NCI-H146 (cell line): ENCODE measurements around the gene PHTF2.

Experiments used
- DNase-seq: peaks from one replicate; lab custom pipeline; 2025; lab: John Stamatoyannopoulos, UW

PHTF2 gene

DNA sequence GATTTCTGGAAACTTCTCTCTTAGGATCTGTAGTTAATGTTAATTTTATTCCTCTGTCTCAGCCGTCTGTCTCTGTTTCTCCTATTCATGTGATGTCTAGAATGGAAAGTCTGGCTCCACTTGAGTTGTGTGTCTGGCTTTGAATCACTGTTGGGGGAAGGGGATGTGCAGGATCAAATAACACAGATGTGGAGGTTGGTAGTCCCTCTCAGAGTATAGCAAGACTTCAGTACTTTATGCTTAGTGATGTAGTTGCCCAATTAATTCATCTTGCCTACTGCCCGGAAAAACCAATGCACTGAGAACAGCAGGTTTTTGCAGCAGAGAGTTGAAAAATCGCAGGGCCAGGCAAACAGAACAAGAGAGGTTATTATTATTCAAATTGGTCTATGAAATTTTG lies 79.2 kb downstream of the PHTF2 start:
- no peak for DNase-seq

DNA sequence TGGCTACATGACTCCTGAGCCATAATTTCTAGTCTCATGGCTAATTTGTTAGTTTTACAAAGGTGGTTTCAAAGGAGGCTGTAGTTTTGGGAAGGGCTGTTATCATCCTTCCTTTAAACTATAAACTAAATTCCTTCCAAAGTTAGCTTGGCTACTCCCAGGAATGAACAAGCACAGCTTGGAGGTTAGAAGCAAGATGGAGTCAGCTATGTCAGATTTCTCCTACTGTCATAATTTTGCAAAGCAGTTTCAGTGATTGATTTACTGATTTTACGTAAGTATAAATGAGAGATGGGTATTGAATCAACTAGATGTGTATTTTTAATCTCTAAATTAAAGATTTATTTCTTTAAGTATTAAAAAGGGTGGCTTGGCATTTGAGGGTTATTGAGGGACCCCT lies 79.9 kb downstream of the PHTF2 start:
- no peak for DNase-seq

DNA sequence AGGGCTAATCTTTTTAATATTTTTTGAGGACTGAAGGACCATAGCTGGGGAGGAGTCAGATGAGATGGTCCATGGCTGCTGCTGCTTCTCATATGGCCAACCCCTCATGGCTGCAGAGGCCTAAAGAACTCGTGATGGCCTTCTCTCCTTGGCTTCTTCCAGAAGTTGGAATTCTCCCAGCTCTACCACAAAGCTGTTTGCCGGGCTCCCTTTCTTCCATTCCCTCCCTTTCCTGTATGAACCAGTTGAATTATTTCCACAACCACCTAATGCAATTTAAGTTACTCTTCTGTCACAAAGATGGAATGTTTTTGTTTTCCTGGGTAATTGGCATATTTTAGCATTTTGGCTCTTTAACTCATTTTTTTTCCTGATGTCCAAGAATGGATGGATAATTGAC lies 80.7 kb downstream of the PHTF2 start:
- no peak for DNase-seq

DNA sequence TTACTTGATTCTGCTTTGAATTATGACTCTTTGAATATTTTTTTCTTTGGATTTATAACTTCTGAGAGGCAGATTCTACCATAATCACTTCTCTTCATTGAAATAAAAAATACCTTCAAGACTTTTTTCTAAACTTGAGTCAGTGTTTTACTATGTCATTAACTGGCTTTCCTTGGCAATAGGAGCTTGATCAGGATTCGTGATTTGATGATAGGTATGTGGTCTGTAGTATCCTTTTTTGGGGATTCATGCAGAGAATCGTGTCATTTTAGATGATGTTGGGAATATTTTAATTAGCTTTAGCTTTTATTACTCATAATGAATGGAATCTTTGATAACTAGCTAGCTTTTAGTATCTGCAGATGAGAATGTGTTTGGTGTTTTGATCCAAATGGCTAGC lies 83.3 kb downstream of the PHTF2 start:
- DNase-seq, result no peak

DNA sequence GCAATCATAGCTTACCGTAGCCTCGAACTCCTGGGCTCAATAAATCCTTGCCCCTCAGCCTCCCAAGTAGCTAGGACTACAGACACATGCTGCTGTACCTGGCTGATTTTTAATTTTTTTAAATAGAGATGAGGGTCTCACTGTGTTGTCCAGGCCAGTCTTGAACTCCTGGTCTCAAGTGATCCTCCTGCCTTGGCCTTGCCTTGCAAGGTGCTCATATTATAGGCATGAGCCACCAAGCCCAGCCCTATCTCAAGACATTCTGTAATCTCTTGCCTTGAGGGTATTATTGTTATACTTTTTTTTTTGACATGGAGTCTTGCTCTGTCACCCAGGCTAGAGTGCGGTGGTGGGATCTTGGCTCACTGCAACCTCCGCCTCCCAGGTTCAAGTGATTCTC lies 86.6 kb downstream of the PHTF2 start:
- DNase-seq, result no peak

DNA sequence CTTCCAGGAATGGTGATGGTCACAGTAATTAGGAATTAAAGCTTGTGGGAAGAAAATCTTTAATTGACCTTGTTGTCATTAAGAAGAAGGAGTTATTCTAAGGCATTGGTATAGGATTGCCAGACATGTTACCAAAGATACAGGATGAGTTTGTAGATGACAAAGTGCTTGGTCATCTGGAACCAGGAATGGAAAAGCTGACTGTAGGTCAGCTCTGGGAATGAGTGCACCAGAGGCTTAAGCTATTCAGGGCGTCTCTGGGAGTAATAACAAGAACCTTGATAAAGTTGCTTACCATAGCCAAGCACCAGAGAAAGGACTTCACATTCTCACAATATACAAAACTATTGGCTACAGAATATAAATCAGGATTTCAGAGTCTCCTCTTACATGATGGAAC lies 89.0 kb downstream of the PHTF2 start:
- no peak for DNase-seq

DNA sequence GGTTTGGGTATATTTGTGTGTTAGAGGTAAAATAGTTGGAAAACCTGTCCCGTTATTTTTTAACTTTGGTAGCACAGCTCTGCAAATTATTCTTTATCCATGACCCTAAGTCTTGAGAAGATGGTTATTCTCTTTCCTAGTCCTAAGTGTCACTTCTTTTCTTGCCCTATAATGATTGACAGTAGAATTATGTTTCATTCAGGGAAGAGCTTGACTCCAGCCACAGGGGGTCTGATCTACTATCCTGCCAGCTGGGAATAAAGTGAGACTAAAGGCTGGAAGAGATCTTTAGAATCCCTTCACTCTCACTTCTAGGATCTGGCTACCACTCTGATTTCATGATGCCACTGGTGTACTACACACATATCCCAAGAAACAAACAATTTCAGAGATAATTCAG lies 90.4 kb downstream of the PHTF2 start:
- DNase-seq, result no peak

DNA sequence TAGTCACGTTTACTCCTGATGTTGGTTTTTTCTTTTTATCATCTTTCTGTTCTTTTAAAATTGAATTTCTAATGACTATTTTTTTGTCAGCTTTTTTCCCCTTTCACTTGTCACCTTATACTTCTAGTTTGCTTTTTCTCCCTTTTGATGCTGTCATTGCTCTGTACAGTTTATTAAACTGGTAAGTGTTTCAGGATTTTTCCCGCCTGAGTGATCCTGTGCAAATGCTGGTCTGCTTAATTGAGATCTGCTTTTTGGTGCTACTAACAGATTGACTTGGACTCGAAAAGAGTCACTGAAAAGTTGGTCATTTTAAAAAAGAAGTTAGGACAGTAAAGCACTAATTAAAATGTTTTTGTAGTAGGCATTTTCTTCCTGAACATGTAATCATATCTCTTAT lies 95.2 kb downstream of the PHTF2 start:
- no peak for DNase-seq

DNA sequence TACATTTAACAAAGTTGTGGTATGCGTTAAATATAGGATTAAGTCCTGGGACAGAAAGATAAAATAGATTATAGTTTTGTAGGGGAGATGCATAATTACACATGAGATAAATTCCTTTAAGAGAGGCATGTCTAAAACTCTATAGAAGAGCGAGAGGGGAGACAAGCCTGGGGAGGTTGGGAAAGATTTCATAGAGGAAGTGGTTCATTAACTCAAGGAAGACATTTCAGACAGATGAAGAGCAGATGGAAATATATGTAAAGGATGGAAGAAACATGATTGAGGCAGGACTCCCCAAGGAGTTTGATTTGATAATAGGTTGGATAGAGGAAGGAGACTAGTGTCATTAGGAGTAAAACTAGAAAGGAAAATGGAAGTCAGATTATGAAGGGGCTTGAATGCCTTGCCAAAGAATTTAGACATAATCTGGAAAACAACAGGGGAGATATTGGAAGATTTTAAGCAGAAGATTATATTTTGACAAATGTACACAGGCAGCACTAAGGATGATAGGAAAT lies 96.1 kb downstream of the PHTF2 start:
- no peak for DNase-seq

DNA sequence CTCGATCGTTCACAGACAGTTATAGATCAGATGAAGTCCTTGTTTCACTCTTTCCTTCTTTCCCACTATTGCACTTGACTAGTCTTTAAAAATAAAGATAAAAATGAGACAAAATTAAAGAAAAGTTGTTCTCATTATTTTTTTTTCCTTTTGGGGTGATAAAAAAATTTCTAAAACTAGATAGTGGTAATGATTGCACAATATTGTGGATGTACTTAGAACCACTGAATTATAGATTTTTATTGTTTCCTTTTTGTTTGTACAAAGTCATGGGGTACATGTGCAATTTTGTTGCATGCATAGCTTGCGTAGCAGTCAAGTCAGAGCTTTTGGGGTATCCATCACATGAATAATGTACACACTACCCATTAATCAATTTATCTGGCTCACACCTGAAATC lies 97.3 kb downstream of the PHTF2 start:
- DNase-seq, result no peak

DNA sequence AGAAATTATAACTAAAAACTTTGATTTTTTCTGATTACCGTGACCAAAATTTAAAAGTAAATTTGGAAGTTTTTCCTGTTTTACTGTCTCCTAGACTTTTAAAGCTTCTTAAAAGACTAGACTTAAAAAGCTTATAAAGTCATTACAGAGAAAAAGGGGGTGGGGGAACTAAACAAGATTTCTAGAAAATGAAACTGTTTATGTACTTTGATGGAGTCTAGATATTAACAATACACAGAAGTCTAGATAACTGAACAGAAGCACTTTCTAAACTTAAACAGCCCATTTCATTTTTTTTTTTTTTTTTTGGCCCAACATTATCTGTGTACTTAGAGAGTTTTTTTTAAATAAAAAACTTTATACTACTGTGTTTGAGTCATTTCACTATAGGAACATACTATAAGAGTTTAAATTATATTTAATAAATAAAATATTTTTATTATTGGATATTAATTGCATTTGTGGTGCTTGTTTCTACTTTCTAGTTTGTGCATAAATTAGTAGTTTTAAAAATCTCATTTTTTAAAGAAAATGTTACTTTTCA lies 98.5 kb downstream of the PHTF2 start:
- DNase-seq, result no peak

DNA sequence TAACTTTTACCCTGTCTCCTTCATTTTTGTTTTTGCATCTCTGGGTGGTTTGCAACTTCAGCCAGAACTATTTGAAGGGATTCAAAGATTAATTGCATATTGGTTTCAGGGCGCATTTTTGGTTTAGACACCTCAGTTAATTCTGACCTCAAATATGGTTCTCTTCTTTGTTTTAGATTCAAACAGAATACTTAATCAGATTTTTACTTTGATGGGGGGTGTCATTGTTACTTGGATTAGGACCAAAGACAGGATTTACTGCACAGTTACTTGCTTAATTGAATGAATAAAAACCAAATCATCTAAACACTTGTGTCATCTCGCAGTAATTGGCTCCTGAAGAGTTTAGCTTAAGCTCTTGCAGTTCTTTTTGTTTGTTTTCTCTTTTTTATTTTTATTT lies 100.9 kb downstream of the PHTF2 start:
- no peak for DNase-seq

DNA sequence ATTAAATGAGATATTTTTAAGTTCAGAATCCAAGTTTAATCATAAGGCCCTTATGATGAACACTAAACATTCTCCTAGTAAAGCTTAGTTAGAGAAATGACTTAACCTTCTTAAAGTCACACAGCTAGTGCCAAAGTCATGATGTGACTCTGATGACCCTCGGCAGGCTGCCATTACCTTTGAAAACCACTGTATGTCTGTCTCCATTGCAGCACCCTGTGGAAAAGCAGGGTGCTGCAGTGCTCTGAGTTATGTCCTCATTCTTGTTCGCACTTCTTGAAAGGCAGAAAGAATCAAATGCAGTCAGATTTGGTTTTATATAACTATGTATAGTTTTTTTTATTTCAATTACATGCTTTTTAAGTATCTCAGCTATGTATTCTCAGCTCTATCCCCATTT lies 105.0 kb downstream of the PHTF2 start:
- peak; percentile 7 for DNase-seq

DNA sequence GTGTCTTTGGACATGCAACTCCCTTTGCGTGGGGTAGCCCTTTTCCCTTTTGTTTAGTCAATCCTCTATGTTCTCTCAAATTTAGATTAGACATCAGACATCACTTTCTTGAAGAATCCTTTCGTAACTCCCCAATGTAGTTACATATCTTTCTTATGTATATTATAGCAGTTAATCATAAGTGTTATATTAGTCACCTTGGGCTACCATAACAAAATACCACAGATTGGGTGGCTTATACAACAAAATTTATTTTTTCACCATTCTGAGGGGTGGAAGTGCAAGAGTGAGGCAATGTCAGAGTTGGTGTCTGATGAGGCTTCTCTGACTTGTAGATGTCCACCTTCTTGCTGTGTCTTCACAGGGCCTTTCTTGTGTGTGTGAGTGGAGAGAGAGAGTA lies 105.7 kb downstream of the PHTF2 start:
- no peak for DNase-seq

DNA sequence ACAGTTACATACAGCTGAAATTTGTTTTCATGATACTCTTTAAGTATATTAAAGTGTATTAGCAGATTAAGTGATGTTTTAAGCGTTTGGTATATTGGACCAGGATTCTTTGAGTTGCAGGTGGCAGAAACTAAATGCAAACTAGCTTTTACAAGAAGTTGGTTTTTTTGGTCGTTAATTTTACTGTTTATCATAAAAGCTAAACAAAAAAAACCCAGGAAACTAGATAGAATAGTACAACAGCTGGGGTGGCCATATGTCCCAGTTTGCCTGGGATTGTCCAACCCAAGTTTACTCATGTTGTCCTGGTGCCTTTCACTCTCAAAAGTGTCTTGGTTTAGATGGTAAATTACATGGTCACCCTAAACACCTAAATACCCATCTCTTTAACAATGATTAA lies 108.7 kb downstream of the PHTF2 start:
- no peak for DNase-seq

DNA sequence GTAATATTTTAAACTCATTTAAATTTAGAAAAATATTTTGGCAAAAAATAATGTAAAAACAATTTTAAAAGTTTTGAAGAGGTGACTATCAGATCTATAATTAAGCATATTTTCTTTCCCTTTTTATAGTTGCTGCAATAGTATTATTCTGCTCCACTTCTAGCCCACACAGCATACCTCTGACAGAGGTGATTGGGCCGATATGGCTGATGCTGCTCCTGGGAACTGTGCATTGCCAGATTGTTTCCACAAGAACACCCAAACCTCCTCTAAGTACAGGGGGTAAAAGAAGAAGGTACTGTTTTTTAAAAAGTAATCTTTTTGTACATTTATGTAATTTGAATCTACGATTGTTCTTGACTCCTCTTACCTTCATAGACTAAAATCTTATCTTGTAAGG lies 110.1 kb downstream of the PHTF2 start:
- DNase-seq, result no peak

DNA sequence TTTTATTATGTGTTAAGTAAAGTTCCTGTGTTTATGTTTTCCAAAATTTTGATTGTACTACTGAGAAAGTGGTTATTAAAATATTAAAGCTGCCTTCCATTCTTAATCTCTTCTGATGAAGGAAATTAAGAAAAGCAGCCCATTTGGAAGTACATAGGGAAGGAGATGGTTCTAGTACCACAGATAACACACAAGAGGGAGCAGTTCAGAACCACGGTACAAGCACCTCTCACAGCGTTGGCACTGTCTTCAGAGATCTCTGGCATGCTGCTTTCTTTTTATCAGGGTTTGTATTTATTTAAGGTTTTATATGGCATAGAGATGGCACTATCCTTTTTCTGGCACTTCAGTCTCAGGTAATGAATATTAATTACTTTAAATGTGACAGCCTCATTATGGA lies 111.6 kb downstream of the PHTF2 start:
- no peak for DNase-seq

DNA sequence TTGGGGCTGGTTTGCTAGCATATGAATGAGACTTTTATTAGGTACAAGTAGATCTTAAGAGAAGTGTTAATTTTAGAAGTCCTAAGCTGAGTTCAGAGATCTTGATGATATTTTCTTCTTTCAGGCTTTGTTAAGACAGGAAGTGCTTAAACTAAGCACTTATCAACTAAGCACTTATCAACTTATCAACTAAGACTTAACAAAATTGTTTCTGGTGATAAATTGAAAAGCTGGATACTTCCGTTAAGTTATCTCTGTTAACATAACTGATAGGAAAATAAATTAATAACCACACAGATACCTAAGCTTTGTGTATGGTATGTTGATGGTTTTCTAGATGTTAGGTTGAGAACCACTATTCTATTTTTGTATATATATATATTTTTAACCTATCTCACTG lies 113.7 kb downstream of the PHTF2 start:
- no peak for DNase-seq

DNA sequence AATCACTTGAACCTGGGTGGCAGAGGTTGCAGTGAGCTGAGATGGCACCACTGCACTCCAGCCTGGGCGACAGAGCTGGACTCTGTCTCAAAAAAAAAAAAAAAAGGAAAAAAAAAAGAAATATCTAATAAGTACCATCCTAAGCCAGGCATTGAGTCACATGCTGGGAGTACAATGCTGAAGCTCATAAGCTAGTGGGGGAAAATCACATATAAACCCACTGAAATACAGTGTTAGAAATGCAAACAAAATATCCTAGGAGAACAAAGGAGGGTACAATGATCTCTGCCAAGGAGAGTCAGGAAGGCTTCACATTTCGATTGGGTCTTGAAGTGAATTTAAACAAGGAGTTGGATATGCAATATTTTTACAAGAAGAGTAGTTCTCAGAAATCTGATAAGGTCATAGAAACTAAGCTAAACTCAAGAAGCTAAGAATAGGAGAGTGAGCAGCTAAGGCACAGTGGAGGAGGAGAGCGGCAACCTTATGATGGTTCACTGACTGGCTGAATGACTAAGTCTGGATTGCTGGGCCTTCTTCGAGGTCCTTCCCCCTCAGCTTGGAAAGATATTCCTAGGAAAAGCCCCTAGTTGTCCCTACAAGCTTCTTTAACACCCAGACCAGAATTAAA lies 115.5 kb downstream of the PHTF2 start:
- DNase-seq, result no peak

DNA sequence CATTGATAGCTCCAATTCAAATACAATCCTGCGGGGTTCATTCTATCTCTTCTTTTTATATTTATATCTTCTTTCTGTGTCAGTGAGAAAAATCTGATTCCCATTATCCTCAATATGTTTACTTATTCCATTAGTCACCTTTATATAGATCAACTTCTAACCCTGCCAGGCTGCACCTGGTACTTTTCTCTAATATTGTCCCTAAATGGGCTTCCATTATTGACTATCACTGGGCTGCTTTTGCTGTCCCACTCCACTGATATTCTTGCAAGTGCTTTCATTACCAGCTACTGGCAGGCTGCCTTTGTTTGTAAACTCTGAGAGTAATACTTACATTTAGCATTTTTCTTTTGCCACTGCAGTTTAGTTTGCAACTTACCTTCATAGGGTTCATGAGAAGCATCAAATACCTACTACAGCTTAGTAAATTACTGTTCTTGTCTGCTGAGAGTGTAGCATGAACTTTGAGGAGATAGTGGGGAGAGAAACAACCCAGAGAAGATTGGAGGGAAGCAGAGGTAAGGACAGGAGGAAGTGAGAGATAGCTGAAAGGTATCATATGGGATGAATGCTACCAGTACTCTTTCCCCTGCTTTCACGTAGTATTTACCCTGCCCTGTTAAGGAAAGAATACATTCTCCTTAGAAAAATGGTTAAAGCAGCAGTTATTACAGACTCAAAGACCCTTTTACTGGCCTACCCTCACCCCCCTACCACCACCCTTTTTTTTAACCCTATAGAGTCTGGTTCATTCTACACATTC lies 119.1 kb downstream of the PHTF2 start:
- peak; percentile 92 for DNase-seq

DNA sequence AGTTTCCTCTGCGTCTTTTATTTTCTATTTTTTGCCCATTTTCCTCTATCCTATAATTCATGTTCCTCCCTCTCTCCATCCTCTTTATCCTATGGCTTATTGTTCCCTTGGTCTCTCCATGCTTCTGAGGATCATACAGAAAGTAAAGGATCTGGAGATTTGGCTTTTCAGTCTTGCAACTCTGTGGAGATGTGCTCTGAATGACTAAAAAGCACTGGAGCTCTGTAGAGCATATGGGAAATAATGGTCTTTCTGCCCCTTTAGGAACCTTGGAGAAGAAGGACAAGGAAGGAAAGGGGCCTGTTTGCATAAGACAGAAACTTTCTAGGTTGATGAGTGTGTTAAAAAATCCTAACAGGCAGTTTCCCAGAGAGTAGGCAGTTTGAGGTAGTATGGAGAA lies 120.1 kb downstream of the PHTF2 start:
- DNase-seq, result no peak

DNA sequence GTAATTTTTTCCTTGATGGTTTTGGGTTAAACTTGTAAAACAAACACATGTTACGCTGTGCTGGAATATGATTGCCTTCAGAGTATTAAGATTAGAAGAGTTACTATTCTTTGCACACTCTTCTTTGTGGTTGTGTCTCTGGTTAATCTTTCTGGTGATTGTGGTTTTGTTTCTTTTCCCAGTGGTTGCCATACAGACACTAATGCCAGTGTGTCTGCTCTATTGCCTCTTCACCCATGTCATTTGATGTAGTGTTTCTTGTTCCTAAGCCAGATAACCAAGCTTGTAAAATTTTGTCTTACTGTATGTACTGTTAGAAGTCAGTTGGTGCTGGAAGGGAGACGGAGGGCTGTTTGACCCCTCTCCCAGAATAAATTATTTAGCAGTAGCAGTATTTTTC lies 124.8 kb downstream of the PHTF2 start:
- DNase-seq, result no peak

DNA sequence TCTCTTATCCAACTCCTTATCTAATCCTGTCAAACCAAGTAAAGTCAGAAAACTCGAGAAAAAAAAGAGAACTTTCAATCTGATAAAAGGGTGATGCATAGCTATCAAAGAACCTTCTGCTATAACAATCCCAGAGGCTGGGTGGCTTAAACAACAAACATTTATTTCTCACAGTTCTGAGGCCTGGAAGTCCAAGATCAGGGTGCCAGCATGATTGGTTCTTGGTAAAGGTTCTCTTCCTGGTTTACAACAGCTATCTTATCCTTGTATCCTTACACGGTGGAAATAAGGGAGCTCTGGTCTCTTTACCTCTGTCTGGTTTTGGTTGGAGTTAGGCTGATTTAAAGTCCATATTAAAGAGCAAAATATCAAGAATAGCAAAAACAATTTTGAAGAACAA lies 131.9 kb downstream of the PHTF2 start:
- DNase-seq, result no peak

DNA sequence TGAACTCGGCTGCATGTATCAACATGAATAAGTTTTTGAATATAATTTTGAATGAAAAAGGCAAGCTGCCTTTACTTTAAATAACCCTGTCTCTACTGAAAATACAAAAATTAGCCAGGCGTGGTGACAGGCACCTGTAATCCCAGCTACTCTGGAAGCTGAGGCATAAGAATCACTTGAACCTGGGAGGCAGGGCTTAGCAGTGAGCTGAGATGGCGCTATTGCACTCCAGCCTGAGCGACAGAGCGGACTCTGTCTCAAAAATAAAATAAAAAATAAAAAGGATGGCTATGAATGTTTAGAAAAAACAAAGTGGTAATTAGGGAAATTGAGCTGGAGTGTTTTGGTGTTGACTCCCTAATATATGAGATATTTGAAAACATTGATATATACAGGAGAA lies 133.3 kb downstream of the PHTF2 start:
- DNase-seq, result no peak
